ENCODE data around the gene DUSP10.

The DUSP10 gene

GRCh38 chr1:221741703-221742554 is at the start of gene DUSP10:
TSS of gene DUSP10 (minus strand) at chr1:221742089. CDS start at chr1:221739744, 2,345 bp downstream.
- DNase-seq (ENCODE audit: low read depth) = peak; percentile 98

GRCh38 chr1:221788466-221788865 is 46.6 kb upstream of the DUSP10 start:
- no peak for DNase-seq (ENCODE audit: low read depth)

GRCh38 chr1:221786647-221787046 is 44.8 kb upstream of the DUSP10 start:
- DNase-seq (ENCODE audit: low read depth) = no peak

GRCh38 chr1:221783936-221784335 is 42.0 kb upstream of the DUSP10 start:
- DNase-seq (ENCODE audit: low read depth) = no peak

- no peak for DNase-seq (ENCODE audit: low read depth)
Observed at GRCh38 chr1:221783437-221783836, 41.5 kb upstream of the DUSP10 start.

- DNase-seq (ENCODE audit: low read depth) = no peak
Observed at GRCh38 chr1:221782970-221783369, 41.1 kb upstream of the DUSP10 start.

GRCh38 chr1:221782477-221782876 is 40.6 kb upstream of the DUSP10 start:
- DNase-seq (ENCODE audit: low read depth) = no peak

GRCh38 chr1:221781102-221781755 is 39.3 kb upstream of the DUSP10 start:
- DNase-seq (ENCODE audit: low read depth) = no peak

GRCh38 chr1:221780175-221780574 is 38.3 kb upstream of the DUSP10 start:
- no peak for DNase-seq (ENCODE audit: low read depth)

- no peak for DNase-seq (ENCODE audit: low read depth)
Observed at GRCh38 chr1:221779771-221780170, 37.9 kb upstream of the DUSP10 start.

GRCh38 chr1:221778535-221779142 is 36.8 kb upstream of the DUSP10 start:
- DNase-seq (ENCODE audit: low read depth) = no peak

GRCh38 chr1:221778125-221778524 is 36.2 kb upstream of the DUSP10 start:
- no peak for DNase-seq (ENCODE audit: low read depth)

- no peak for DNase-seq (ENCODE audit: low read depth)
Observed at GRCh38 chr1:221777431-221778072, 35.7 kb upstream of the DUSP10 start.

GRCh38 chr1:221776495-221777301 is 34.8 kb upstream of the DUSP10 start:
- no peak for DNase-seq (ENCODE audit: low read depth)

- no peak for DNase-seq (ENCODE audit: low read depth)
Observed at GRCh38 chr1:221775206-221775605, 33.3 kb upstream of the DUSP10 start.

GRCh38 chr1:221774054-221774842 is 32.4 kb upstream of the DUSP10 start:
- DNase-seq (ENCODE audit: low read depth) = no peak

GRCh38 chr1:221773383-221773782 is 31.5 kb upstream of the DUSP10 start:
- no peak for DNase-seq (ENCODE audit: low read depth)

- no peak for DNase-seq (ENCODE audit: low read depth)
Observed at GRCh38 chr1:221772117-221772516, 30.2 kb upstream of the DUSP10 start.

GRCh38 chr1:221768444-221769066 is 26.7 kb upstream of the DUSP10 start:
- no peak for DNase-seq (ENCODE audit: low read depth)

- no peak for DNase-seq (ENCODE audit: low read depth)
Observed at GRCh38 chr1:221766210-221766609, 24.3 kb upstream of the DUSP10 start.
